NCI-H2196 treated with DMSO at 0.1 percent for 48 hours (cell line): Measurements from ENCODE around the gene NSMF.
"Not testable (repeated sequence)": the region's sequence is repeated elsewhere in the genome, so short reads cannot be mapped to it uniquely, and the experiment has no call there.

ENCODE experiments used
- DNase-seq: peaks from one replicate; lab custom pipeline; 2025; ENCODE audit not compliant: unreplicated experiment; lab: John Stamatoyannopoulos, UW

Gene NSMF

GRCh38 chr9:137459601-137460362 is 648 bp upstream of the NSMF start:
- DNase-seq, result no peak

GRCh38 chr9:137458194-137459151 is 661 bp downstream of the NSMF start:
- no peak for DNase-seq

GRCh38 chr9:137457406-137458193 is 1.5 kb downstream of the NSMF start:
- no peak for DNase-seq

GRCh38 chr9:137456864-137457405 is 2.2 kb downstream of the NSMF start:
- no peak for DNase-seq

GRCh38 chr9:137456061-137456863 is 2.9 kb downstream of the NSMF start:
- DNase-seq, result no peak

GRCh38 chr9:137455359-137455991 is 3.7 kb downstream of the NSMF start:
- DNase-seq, result no peak

- DNase-seq, result no peak
These were observed 4.4 kb downstream of the NSMF start for GRCh38 chr9:137454597-137455358.

GRCh38 chr9:137454145-137454596 is 5.0 kb downstream of the NSMF start:
- no peak for DNase-seq

- no peak for DNase-seq
These were observed 5.5 kb downstream of the NSMF start for GRCh38 chr9:137453643-137454081.

GRCh38 chr9:137452761-137453642 is 6.1 kb downstream of the NSMF start:
- DNase-seq, result no peak

GRCh38 chr9:137452006-137452760 is 7.0 kb downstream of the NSMF start:
- DNase-seq, result no peak

- not testable (repeated sequence) for DNase-seq
These were observed 7.7 kb downstream of the NSMF start for GRCh38 chr9:137451264-137452005.

- not testable (repeated sequence) for DNase-seq
These were observed 8.5 kb downstream of the NSMF start for GRCh38 chr9:137450539-137451222.

- no peak for DNase-seq
These were observed 9.1 kb downstream of the NSMF start for GRCh38 chr9:137449931-137450538.

- DNase-seq, result no peak
These were observed 9.9 kb downstream of the NSMF start for GRCh38 chr9:137449081-137449844.
